Thymus (tissue), 11 donors: Measurements from ENCODE around the gene ANKRD44. TPM values are rescaled to one million over a fixed set of nuclear protein-coding genes. Genes with fewer than 3 reads are reported as not detected.

ENCODE experiments used
- DNase-seq, 9 donors: peaks; one replicate each; pipeline ENCODE4 v3.0.0-alpha.2; 2013; ENCODE audit warnings: low spot score in 9 of 9, low read depth in 6 of 9, missing footprints in 1 of 9
- H3K27ac ChIP-seq, 2 donors: one replicate each; pipeline ENCODE4 v1.5.1; 2013; ENCODE audit warnings: control low read depth in 1 of 2, low read depth in 1 of 2, low read length in 1 of 2, mild to moderate bottlenecking in 1 of 2, moderate library complexity in 1 of 2
- H3K27me3 ChIP-seq, 2 donors: one replicate each; pipeline ENCODE4 v1.5.1; 2013; ENCODE audit warnings: low read length in 1 of 2; ENCODE audit not compliant: control insufficient read depth in 2 of 2, insufficient read depth in 1 of 2
- H3K36me3 ChIP-seq, 2 donors: one replicate each; pipeline ENCODE4 v1.5.1; 2013; ENCODE audit warnings: low read length in 1 of 2, mild to moderate bottlenecking in 1 of 2, moderate library complexity in 1 of 2; ENCODE audit not compliant: control insufficient read depth in 2 of 2, insufficient read depth in 2 of 2
- H3K4me1 ChIP-seq, 2 donors: one replicate each; pipeline ENCODE4 v1.5.1; 2013; ENCODE audit warnings: low read length in 2 of 2; ENCODE audit not compliant: control insufficient read depth in 2 of 2, insufficient read depth in 2 of 2
- H3K4me3 ChIP-seq, 2 donors: one replicate each; pipeline ENCODE4 v1.5.1; 2013; ENCODE audit warnings: low read length in 2 of 2, control low read depth in 1 of 2, mild to moderate bottlenecking in 1 of 2
- H3K9me3 ChIP-seq, 2 donors: one replicate each; pipeline ENCODE4 v1.5.1; 2013; ENCODE audit warnings: low read length in 1 of 2, mild to moderate bottlenecking in 1 of 2; ENCODE audit not compliant: control insufficient read depth in 2 of 2, insufficient read depth in 1 of 2
- WGBS: extraction: QIAGEN DNeasy Blood & Tissue Kit; methylation state at CpG from one replicate; pipeline ENCODE4 v1.1.7; 2013; 5-methylcytosine and 5-hydroxymethylcytosine counted together
- polyA plus RNA-seq: library from polyadenylated mRNA; stranded (reverse); fragments of 200-250 nt; gene quantifications from one replicate; pipeline ENCODE4 v1.2.3, GENCODE V29; 2013
- total RNA-seq: library from RNA; stranded (reverse); fragments of 120-200 nt; gene quantifications from one replicate; pipeline ENCODE4 v1.2.4, GENCODE V29; 2013
- donor health status: healthy.

ANKRD44 gene
- total and polyA plus RNA-seq, 2 donors: 25.2 to 72.9 TPM

DNA sequence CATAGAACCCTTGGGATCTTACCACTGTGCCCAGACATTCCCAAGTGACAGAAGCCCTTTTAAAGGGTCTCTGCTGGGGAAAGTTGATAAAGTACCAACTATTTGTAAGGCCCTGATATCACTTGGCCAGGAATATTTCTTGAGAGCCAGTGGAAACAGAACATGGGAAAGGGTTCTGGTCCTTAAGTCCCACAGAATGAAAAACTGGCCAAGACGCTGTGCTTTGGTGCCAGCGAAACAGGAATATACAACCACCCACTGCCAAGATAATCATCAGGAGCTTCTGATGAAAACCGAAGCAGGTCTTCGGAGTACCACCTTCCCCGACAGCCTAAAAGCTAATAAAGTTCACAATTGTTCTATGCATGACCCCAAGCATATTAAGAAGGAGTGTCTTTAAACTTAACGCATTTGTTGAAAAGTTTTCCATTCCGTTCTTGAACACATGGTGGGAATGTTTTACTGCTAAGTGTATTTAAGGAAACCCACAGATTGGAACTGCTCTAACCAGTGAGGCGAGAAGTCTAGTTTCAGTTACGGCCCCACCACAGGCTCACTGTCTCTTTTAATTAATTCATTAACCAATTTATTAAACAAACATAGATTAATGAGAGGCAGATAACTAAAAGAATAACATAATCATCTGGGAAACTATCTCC lies 152.6 kb downstream of the ANKRD44 start:
- no peak for DNase-seq
- 86% methylated on average over 9 of the region's 9 CpGs for WGBS
- Histone ChIP-seq H3K9me3 (no peaks in the 10 kb centered on the region), H3K27me3 (no peaks in the 10 kb centered on the region), H3K4me3 (no peak overlapping the region), H3K4me1 (peaks cover 6 to 17% of the 10 kb centered on the region in 2 donors), H3K36me3 (peaks cover 0 to 2% of the 10 kb centered on the region in 2 donors), H3K27ac (no peak overlapping the region)

DNA sequence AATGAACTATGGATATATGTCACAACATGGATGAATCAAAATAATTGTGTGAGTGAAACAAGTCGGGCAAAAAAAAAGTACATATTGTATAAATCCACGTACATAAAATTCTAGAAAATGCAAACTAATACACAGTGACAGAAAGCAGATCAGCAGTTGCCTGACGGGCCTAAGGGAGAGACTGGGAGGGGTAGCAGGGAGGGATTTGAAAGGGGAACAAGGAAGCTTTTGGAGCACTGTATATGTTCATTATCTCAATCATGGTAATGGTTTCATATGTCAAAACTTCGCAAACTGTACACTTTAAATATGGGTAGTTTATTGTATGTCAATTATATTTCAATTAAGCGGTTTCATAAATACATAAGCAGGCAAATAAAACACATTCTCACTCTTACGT lies 153.8 kb downstream of the ANKRD44 start:
- Histone ChIP-seq H3K4me3 (no peak overlapping the region), H3K36me3 (peaks cover 0 to 2% of the 10 kb centered on the region in 2 donors), H3K4me1 (peaks cover 16 to 20% of the 10 kb centered on the region in 2 donors), H3K27me3 (no peaks in the 10 kb centered on the region), H3K27ac (no peak overlapping the region), H3K9me3 (no peaks in the 10 kb centered on the region)
- no peak for DNase-seq
- 82% methylated on average over 6 of the region's 6 CpGs for WGBS

DNA sequence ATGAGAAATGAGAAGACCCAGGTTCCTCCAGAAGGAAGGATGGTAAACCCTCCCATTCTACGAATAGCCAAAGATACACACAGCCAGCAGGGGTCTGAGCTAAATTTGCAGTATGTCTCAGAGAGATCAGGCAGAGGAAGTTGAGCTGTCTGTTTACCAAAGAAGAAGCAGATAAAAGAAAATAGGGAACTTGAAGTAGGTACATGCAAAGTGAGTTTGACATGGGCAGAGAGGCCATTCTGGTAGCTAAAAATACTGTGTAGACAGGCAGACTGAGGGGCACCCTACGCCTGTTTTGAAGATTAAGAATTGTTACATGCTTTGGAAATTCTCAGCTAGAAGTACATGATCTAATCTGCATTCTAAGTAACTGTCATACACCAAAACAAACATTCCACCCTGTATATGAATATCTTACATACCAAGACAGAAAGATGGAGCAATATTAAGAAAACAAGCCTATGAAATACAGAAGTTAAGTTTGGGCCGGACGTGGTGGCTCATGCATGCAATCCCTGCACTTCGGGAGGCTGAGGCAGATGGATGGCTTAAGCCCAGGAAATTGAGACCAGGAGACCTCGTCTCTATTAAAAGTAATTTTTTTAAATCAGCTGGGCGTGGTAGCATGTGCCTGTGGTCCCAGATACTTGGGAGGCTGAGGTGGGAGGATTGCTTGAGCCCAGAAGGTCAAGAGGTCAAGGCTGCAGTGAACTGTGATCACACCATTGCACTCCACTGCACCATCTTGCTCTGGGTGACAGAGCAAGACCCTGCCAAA lies 157.9 kb downstream of the ANKRD44 start:
- Histone ChIP-seq H3K4me3 (no peak overlapping the region), H3K27me3 (no peaks in the 10 kb centered on the region), H3K9me3 (no peaks in the 10 kb centered on the region), H3K4me1 (peaks cover 21 to 23% of the 10 kb centered on the region in 2 donors), H3K27ac (peak overlapping the region; percentile 80 to 86), H3K36me3 (no peaks in the 10 kb centered on the region)
- WGBS: 32% methylated on average over 7 of the region's 7 CpGs
- DNase-seq: peak in 6 of 9 donors; percentile 37 to 79 (median 52)

DNA sequence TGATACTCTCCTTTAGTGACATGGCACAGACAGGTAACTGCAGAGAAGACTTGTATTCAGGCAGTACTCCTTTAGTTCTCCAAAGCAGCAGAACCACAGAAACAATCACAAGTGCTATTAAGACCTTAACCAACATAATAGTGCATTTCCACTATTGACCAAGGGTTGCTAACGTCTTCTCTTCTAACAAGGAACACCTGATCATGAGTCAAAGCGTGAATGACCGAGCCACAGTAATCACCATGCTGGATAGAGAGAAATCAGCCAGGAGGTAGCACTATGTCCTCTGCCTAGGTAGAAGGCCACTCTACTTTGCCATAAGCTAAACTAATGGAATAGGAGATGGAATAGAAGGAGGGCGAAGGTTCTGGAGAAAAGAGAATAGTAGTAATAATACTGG lies 161.0 kb downstream of the ANKRD44 start:
- Histone ChIP-seq H3K4me3 (no peak overlapping the region), H3K4me1 (peaks cover 33 to 43% of the 10 kb centered on the region in 2 donors), H3K27ac (peak overlapping the region in 1 of 2 donors; percentile 20), H3K36me3 (no peaks in the 10 kb centered on the region), H3K9me3 (no peaks in the 10 kb centered on the region), H3K27me3 (no peaks in the 10 kb centered on the region)
- no peak for DNase-seq
- 95% methylated on average over 4 of the region's 4 CpGs for WGBS

DNA sequence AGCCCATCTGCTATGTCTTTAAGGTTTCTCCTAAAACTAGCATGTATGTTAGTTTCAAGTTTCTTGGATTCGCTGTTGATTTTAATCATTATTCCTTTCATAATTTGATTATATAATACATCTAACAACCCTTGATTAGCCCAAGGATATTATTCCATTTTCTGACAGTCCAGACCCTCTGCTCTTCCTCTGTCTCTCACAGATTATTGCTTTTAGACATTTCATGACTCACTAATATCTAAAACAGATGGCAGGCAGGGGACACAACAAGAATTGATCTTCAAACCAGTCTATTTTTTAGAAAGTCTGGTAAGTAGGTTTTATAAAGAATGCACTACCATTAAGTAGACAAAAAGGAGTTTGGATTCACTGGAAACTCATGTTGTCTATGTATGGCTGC lies 162.2 kb downstream of the ANKRD44 start:
- 100% methylated on average over 1 of the region's 1 CpG for WGBS
- no peaks in the 10 kb centered on the region for H3K9me3 ChIP-seq
- H3K4me1 ChIP-seq: peaks cover 42 to 53% of the 10 kb centered on the region in 2 donors
- H3K27ac ChIP-seq: no peak overlapping the region
- no peak overlapping the region for H3K4me3 ChIP-seq
- no peaks in the 10 kb centered on the region for H3K36me3 ChIP-seq
- no peak for DNase-seq
- H3K27me3 ChIP-seq: no peaks in the 10 kb centered on the region

DNA sequence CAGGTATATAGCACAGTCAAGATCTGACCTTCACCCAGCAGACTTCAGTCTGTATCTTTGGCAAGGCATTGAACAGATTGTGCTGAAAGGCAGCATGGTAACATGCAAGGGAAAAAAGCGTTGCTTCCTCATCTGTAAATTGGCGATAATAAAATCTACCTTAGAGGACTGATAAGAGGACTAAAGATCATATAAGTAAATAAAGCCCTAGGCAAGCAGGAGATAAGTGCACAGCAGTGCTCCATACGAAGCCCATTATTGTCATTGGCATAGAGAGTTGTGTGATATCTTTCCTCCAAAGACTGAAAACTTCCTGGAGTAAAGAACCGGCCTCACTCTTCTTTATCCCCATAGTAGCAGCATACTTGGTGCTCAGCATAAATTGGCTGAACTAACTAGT lies 162.6 kb downstream of the ANKRD44 start:
- H3K4me3 ChIP-seq: no peak overlapping the region
- no peaks in the 10 kb centered on the region for H3K9me3 ChIP-seq
- DNase-seq: no peak
- no peaks in the 10 kb centered on the region for H3K27me3 ChIP-seq
- H3K27ac ChIP-seq: peak overlapping the region; percentile 26 to 78
- H3K36me3 ChIP-seq: no peaks in the 10 kb centered on the region
- 95% methylated on average over 4 of the region's 4 CpGs for WGBS
- H3K4me1 ChIP-seq: peaks cover 39 to 48% of the 10 kb centered on the region in 2 donors

DNA sequence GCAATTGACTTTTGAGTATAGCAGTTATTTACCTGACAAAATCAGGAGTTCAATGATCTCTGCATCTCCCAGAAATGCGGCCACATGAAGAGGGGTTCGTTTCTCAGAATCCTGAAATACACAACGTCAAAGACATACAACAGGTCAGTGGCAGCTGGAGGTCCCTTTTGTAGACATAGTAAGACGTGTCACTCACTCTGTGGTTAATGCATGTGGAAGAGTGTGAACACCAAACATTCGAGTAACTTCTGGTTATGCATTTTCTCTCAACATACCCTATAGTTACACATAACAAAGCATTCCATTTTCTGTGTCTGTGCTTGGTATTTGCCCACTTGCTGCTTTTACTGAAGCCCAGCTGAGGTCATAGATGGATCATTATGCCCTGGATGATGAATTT lies 163.6 kb downstream of the ANKRD44 start:
- Histone ChIP-seq H3K27me3 (no peaks in the 10 kb centered on the region), H3K27ac (peak overlapping the region in 1 of 2 donors; percentile 78), H3K4me3 (no peak overlapping the region), H3K9me3 (no peaks in the 10 kb centered on the region), H3K36me3 (no peaks in the 10 kb centered on the region), H3K4me1 (peaks cover 29 to 40% of the 10 kb centered on the region in 2 donors)
- DNase-seq: no peak
- 31% methylated on average over 5 of the region's 5 CpGs for WGBS

DNA sequence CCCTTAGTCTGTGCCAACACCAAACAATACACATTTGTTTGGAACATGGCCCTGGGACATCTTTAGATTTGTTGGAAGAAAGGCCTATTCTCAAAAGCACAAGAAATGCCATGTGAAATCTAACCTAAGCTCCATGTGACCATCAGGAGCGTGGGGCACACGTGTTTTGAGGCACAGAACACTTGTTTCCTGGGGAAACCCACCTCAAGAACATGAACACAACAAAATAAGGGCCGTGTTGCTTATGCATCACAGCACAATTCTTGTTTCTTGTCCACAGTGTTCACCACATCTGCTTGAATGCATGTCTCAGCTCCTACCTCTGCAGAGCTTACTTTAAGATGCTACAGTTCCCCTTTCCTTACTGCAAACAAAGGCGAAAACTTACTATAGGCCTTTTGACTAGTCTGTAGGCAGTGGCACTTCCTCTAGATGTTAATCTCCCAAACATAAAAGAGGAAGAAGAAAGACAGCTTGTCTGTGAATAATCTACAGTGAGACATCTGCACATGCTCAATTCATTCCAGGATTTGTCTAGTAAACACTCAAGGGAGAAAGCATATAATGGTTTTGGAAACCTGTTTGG lies 165.0 kb downstream of the ANKRD44 start:
- WGBS: 9% methylated on average over 4 of the region's 4 CpGs

DNA sequence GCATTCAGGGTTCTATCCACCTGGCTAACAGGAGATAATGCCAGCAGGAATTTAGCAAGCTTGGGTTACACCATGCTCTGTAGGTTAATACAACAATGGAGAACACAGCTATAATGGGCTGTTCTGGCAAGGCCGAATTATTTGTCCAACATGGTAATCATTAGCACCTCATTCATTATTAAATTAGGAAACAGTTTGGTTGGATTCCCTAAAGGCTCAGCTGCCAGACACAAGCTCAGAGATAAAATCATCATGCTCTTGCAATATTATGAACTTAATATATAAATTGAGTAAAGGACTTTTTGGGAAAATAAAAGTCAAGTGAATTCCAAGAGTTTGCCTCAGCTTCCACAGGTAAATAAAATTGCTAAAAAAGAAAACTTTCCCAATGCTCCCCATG lies 166.4 kb downstream of the ANKRD44 start:
- DNase-seq: no peak
- H3K4me1 ChIP-seq: peaks cover 23 to 44% of the 10 kb centered on the region in 2 donors
- WGBS: 98% methylated on average over 1 of the region's 1 CpG
- H3K27me3 ChIP-seq: no peaks in the 10 kb centered on the region
- H3K9me3 ChIP-seq: no peaks in the 10 kb centered on the region
- peak overlapping the region; percentile 36 to 64 for H3K27ac ChIP-seq
- no peaks in the 10 kb centered on the region for H3K36me3 ChIP-seq
- H3K4me3 ChIP-seq: no peak overlapping the region

More for the DNA sequence above, 165.0 kb downstream of the ANKRD44 start:
- H3K4me3 ChIP-seq: no peak overlapping the region
- H3K9me3 ChIP-seq: no peaks in the 10 kb centered on the region
- no peaks in the 10 kb centered on the region for H3K36me3 ChIP-seq
- H3K27ac ChIP-seq: peak overlapping the region; percentile 61 to 92
- peaks cover 26 to 41% of the 10 kb centered on the region in 2 donors for H3K4me1 ChIP-seq
- DNase-seq: peak; percentile 51 to 90 (median 75)
- H3K27me3 ChIP-seq: no peaks in the 10 kb centered on the region
